Activated T-helper 1 cell treated with Interleukin-2 at 50 U/mL for 16 hours (primary cell): ENCODE data around the gene CRIP1.
A peak's percentile ranks its signal among the peaks of the same experiment; 100 is the strongest.

Experiments
- DNase-seq: peaks from one replicate; pipeline ENCODE4 v3.0.0-alpha.2; 2020; ENCODE audit warnings: low read depth

Gene CRIP1

DNA sequence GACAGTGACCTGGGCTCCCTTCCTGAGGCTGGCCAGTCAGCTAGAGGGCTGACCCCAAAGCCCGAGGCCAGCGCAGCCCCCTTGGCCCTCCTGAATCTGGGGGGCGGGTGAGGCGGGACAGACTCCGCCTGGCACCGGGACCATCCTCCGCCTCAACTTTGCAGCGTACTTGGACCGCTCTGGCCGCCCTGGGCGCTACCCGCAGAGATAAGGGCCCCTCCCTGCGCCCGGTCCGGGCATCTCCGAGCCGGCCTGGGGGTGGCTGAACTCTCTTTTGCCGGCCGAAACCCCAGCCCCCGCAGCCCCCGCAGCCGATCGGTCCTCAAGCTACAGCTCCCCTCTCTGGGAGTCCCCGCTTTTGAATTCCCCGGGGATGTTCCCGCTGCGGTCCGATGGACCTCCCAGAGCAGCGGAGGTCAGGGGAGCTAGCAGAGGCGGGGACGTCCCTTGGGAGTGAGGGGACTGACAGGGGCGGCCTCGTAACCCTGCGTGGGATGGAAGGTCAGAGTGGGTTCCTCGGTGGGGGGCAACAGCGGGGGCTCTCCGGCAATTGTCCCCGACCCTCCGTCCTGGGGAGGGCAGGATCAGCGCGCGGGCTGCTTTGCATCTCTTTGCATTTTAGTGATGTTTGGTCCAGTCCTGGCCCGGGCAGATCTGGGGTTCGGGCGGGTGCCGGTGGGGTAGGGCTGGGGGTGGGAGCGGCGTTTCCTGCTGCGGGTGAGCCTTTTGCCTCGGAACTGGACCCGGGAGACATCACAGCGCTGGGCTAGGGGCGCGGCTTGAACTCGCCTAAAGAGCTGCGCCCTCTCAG lies at the start of gene CRIP1:
Gene CRIP1 (plus strand): TSS at position 724 of the 811 bp plus-strand sequence. CDS start 374 bp downstream, outside the sequence.
- DNase-seq, result no peak

GRCh38 chr14:105436891-105437722 lies 49.6 kb upstream of the CRIP1 start:
- no peak for DNase-seq

GRCh38 chr14:105437723-105438500 lies 48.8 kb upstream of the CRIP1 start:
- no peak for DNase-seq

DNA sequence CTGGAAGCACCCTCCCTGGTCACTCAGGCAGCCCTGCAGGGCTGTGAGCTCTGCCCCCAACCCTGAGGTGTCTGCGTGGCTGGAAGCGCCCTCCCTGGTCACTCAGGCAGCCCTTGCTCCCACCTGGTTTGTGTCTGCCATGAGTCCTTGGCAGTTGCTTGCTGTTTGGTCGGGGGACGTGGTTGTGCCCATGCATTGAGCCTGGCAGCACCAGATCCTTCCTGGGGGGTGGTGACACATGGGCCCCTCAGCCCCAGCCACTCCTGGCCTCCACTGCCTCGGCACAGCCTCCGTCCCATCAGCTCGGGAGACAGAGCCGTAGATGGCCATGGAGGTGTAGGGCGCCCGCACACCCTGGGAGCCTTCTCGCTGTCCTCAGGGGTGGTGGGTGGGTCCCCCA lies 47.5 kb upstream of the CRIP1 start:
- DNase-seq, result no peak

GRCh38 chr14:105439710-105440553 lies 46.8 kb upstream of the CRIP1 start:
- no peak for DNase-seq

GRCh38 chr14:105440554-105440900 lies 46.2 kb upstream of the CRIP1 start:
- no peak for DNase-seq

DNA sequence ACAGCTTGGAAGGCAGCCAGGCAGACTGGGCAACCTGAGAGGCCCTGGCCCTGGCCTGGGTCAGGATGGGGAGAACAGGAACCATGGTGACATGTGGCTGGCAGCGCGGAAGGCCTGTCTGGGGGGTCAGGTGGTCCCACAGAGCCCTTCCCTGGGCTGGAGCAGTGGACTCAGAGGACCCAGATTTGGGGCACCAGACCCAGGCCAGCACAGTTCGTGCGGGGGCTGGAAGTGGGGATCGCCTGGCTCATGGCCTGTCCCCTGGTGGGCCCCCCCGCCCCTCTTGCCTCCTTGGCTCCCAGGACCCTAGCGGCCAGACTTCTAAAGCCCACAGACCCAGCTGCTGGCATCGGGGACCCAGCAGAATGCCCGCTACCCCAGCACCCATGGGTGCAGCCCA lies 45.7 kb upstream of the CRIP1 start:
- no peak for DNase-seq

- DNase-seq, result no peak
Measured at GRCh38 chr14:105442125-105442524, 44.6 kb upstream of the CRIP1 start.

DNA sequence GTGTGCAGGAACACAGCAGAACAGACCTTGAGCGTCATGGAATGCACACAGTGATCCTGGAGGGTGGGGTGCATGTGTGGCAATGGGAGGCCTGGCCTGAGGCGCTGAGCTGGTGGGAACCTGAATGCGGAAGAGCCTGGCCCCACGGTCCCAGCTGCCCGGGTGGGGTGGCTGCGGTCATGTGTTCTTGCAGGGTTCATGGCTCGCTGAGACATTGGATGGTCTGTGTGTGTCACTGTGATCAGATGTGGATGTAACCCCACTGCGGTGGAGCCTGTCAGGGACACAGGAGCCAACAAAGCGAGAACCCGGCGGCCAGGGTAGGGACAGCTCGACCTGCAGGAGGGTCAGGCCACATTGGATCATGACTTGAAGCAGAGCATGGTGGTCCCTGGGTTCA lies 43.9 kb upstream of the CRIP1 start:
- no peak for DNase-seq

GRCh38 chr14:105444859-105445258 lies 41.8 kb upstream of the CRIP1 start:
- DNase-seq, result no peak

DNA sequence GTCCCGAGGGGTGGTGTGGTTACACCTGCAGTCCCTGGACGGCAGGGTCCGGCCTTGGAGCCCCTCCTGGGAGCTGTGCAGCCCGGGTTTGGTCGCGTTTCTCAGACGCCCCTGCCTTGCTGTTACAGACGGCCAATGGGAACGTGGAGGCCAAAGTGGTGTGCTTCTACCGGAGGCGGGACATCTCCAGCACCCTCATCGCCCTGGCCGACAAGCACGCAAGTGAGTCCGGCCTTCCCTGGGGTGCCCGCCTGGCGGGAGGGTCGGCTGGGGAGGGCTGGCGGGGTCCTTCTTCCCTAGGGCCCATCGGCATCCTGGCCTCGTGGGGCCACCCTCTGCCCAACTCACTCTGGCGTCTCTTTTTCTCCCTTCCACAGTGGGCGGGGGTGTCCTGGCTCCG lies 41.4 kb upstream of the CRIP1 start:
- DNase-seq, result no peak

DNA sequence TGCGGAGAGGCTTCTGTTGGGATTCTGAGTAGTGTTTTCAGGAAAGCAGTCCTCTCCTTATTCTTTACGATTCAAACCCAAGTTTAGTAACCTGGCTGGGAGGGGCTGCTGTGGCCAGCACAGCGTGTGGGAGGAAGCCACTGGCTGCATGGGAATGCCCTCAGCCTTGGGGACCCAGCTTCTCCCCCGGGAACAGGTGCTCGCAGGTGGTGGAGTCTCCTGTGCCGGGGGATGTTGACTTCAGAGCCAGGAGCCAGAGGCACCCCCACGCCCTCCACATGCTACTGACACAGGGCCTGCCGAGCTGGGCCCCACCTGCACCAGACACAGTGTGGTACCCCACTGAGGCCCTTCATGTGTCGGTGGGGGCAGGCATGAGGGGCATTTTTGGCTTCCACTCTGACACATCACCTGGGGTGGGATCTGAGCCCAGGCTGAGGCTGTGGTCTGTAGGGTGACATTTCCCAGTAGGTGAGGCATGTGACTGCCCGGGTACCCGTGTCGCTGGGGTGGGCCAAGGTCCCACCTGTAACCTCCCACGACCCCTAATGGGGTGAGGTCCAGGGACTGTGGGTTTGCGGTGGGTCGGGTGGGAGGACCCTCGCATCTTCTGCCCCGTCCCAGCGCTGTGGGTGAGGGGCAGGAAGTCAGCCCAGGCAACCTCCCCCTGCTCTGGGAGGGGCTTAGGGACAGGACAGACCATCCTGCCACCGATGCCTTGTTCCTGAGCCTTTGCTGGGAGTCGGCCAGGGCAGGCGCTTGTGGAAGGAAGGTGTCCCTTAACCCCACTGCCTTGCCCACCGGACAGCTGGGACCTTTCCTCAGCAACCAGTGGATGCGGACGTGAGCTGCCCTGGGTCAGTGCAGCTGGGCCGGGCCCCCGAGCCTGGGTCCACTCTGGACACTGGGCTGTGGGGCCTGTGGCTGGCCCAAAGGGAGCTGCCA lies 40.5 kb upstream of the CRIP1 start:
- no peak for DNase-seq

DNA sequence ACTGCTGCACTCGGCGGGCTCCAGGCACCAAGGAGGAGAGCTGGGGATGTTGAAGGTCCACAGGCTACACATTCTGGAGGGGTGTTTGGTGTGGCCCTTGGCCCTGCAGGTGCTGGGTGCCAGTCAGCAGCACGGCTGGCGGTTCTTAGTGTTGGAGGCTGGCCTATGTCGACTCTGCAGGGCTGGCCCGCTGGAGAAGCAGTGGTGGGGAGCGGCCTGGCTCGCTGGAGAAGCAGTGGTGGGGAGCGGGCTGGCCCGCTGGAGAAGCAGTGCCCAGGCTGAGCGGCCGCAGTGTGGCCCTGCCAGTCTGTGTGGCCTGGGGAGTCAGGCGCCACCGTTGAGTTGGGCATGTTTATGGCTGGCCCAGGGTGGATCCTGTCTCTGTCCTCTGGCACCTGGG lies 39.7 kb upstream of the CRIP1 start:
- DNase-seq, result no peak

DNA sequence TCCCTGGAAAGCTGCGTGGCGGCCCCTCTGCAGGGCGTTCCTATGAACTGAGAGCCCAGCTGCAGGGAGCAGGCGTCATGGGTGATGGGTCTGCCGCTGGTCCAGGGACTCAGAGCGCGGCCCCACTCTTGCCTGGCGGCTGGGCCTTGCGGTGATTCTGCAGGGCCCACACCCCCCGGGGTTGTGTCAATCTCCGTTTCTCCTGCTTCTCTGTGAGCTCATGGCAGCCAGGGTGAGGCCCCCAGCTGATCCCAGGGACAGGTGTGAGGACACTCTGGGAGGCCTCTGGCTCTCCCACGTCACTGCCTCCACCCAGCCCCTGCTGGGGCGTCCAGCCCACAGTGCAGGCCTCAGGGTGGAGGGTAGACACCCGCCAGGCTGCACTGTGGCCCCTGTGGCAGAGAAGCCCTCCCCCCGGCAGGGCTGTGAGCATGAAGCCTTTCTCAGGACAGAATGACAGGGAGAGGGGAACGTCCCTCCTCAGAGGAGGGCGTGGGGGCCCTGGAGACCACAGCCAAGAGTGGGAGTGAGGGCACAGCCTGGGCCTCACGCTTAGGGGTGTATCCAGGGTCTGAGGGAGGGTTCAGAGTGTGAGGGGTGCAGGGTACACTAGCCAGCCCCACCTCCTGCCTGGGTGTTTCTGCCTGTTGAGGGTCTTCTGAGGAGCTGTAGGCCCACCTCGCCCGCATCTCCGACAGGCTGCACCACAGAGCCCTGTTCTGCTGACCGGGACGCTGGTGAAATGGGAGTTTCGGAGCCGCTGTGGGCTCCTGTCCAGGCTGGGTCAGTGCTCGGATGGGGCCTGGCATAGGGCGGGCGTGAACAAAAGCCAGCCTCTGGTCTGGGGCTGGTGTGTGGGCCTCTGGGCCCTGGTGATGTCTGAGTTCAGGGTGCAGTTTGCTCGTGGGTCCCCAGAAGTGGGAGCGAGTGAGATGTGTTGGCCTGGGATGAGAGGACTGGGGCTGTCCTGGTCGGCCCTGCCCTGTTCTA lies 38.7 kb upstream of the CRIP1 start:
- DNase-seq, result no peak

DNA sequence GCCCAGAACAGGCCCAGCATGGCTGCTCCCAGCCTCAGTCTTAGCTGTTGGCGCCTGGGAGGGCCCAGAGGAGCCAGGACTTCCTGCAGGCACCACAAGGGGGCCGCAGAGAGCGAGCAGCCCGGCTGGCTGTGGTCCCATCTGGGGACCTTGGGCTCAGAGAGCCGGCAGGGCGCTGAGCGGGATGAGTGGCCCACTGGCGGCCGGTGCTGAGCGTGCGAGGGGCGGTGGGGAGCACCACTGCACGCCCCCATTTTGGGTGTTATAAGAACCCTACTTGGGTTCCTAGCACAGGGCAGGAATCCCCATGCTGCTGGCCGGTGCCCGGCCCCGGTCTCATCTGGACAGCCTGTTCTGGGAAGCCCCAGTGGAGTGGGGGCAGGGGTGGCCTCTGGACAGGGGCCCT lies 38.0 kb upstream of the CRIP1 start:
- peak; percentile 48 for DNase-seq

DNA sequence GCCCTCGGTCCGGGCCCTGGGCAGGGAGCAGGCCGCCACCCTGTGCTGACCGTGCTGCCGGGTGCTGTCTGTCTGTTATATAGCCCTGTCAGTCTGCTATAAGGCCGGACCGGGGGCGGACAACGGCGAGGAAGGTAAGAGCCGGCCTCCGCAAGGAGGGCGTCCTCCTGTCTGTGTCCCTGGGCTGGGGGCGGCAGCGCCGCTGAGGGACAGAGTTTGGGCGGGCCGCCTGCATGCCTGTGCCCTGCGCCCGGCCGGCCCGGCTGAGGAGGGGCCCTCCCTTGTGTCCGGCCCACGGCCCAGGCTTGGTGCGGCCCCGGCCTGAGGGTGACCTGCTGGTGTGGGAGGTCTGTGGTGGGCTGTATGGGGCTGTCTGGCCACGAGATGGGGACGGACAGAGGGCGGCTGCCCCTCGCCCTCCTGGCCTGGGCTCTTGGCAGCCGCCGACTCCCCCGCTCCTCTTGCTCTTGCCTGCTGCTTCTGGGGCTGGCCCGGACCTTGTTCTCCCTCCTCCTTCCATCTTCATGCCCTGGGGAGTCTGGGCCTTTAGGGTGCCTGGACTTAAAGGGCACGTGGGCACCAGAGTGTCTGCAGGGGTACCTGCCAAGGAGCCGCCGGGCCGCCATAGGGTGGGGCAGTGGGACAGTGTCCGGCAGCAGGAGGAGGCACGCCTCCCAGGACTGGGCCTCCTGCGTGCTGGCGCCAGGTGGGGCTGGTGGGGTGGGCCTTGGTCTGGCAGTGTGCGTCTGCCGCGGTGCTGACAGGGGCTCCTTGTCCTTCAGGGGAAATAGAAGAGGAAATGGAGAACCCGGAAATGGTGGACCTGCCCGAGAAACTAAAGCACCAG lies 37.2 kb upstream of the CRIP1 start:
- DNase-seq, result no peak

DNA sequence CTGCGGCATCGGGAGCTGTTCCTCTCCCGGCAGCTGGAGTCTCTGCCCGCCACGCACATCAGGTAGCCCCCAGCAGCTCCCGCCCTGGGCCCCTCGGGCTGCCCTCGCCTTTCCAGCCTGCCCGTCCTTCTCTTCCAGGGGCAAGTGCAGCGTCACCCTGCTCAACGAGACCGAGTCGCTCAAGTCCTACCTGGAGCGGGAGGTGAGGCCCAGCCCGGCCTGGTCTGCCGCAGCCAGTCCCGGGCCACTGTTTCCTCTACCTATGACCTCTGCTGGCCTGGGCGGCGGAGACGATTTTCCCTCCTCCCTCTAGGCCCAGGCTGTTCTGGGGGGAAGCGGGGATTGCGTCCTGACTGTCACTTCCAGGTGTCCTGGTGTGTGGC lies 36.6 kb upstream of the CRIP1 start:
- DNase-seq, result no peak
